Activated CD8-positive, alpha-beta memory T cell treated with anti-CD3 and anti-CD28 coated beads for 1 hour (primary cell): ENCODE measurements around the gene SMYD3.

ENCODE experiments used
- DNase-seq, 2 donors: peaks; one replicate each; pipeline ENCODE4 v3.0.0-alpha.2; 2020; ENCODE audit warnings: low read depth in 1 of 2; ENCODE audit errors: extremely low read depth in 1 of 2

SMYD3 gene

DNA sequence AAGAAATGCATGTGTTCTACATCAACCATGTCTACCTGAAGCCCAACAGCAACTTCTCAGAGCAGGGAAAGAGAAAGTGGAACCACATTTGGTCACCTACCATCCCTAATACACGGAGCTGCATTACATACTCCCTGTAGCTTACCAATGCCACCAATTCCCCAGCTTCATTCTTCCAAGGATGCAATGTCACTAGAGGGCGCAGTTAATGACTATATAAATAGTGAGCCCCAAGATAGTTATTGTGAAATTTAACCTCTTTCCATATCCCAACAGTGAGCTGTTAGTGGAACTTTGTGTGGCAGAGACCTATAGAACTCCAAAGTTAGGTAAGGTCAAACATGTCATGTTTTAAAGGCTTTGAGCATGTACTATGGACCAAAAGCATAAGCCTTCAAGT is 618.3 kb downstream of the SMYD3 start:
- DNase-seq: no peak

GRCh38 chr1:245887829-245888228 is 619.2 kb downstream of the SMYD3 start:
- DNase-seq: no peak

GRCh38 chr1:245881767-245882391 is 625.2 kb downstream of the SMYD3 start:
- no peak for DNase-seq

DNA sequence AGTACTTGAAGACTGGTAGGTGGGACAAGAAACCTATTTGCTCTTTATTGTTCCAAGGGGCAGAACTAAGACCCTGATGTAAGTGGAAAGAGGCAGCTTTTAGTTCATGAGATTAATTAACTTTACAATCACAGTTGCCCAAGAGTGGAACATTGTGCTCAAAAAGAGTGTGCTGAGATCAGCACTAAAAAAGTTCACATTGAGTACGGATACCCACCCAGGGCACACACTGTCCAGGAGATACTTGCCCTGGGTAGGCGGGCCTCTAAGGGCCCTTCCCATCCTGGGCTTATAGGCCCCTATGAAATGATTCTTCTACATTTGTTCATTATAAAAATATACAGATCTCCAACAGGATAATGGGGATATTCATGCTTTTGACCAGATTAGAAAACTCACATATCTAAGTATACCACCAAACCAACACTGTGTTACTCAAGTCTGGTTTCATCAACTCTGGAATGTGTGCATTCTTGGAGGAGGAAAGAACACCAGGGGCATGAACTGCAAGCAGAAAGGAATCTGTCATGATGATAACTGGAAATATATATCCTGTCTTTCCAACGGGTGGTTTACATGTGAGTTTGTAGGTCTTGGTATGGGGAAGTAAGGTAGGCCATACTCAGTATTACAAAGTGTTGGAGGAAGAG is 626.2 kb downstream of the SMYD3 start:
- DNase-seq: no peak

GRCh38 chr1:245879091-245879490 is 628.0 kb downstream of the SMYD3 start:
- no peak for DNase-seq

GRCh38 chr1:245878585-245878984 is 628.5 kb downstream of the SMYD3 start:
- no peak for DNase-seq

GRCh38 chr1:245877976-245878375 is 629.1 kb downstream of the SMYD3 start:
- DNase-seq: no peak

DNA sequence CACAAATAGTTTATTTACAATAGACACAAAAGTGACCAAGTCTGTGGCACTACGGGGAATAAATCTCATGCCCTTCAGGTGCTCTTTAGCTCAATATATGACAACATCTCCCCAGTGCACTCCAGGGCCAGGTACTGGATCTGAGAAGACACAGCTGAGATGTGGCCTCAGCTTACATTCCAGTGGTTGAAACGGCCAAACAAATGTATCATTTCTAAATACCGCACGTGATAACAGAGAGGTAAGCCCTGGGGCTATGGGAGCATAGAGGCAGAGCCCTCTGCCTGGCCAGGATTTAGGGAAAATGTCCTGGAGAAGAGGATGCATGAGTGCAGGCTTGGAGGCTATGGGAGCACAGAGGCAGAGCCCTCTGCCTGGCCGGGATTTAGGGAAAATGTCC is 630.5 kb downstream of the SMYD3 start:
- DNase-seq: no peak

DNA sequence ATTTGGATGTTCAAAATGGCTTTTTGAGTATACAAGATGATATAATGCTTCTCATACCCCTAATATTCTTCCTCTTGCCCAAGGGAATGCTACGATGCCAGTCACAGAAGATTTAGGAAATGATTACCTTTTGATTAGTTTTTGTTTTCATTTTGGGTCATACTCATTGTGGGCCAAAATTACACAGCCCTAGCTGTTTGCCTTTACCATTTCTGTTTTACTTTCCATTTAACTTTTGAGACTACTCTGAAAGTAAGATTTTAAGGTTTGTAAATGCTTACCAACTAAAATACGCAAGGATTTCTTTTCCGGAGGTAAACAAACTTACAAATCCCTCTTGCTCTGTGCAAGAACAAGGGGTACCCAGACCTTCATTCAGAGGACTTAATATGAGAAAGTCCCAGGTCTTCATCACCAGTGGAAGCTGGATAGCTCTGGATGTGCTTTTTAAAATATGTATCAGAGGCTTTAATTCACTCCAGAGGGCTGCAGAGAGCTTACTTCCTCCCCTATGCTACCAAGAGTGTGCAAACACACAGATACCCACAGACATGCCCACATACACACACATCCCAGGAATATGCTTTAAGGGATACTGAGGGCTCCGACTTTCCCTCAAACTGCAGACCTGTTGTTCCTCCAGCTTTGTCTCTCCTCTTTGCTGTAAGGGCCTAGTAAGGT is 631.4 kb downstream of the SMYD3 start:
- no peak for DNase-seq

GRCh38 chr1:245874942-245875580 is 632.0 kb downstream of the SMYD3 start:
- DNase-seq: no peak

DNA sequence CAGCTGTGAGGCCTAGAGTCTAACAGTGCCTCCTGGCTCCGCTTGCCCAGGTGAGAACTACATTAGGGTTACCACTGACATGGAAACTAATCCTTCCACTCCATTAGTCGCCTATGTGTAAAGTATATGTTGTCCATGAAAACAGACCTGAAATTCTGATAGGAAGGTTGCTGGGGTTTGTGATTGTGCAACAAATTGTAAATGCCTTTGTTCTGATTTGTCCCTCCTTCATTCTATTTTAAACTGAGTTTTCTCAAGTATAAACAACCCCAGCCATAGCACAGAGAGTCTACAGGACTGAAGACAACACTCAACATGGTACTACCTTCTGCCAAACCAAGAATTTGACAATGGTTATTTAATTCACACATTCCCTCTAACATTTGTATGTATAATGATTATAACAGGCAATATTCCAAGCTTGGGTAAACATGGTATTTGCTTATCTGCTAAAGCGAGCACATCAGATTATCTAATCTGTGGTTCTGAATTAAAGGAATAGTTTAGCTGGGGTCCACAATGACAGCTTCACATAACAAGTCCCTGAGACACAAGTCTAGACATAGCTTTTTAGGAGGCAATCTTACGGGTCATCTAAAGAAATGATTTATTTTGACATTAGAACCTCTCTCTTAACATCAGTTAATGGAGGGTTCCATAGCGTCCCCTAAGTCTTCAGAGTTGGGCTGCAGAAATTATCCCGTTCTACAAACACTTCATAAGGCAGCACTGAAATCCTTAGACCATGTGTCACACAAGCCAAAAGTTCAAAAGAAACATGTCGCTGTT is 633.0 kb downstream of the SMYD3 start:
- DNase-seq: no peak

DNA sequence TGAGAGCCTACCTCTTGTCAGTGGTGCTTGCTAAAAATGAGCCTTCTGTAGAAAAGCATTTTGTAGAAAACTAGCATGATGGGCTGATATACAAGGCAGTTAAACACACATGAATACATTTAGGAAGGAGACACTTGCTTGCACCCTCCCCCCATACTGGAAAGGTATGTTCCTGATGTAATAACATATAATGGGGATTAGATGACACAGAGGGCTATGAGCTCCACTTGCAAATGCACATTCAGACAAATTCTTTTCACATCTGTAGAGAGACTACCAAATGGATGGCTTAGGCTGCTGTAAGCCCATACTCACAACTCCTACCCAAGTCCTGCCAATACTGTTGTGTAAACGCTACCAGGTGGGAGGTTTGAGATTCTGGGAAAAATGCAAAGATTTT is 634.0 kb downstream of the SMYD3 start:
- DNase-seq: no peak

GRCh38 chr1:245872475-245872874 is 634.6 kb downstream of the SMYD3 start:
- no peak for DNase-seq

DNA sequence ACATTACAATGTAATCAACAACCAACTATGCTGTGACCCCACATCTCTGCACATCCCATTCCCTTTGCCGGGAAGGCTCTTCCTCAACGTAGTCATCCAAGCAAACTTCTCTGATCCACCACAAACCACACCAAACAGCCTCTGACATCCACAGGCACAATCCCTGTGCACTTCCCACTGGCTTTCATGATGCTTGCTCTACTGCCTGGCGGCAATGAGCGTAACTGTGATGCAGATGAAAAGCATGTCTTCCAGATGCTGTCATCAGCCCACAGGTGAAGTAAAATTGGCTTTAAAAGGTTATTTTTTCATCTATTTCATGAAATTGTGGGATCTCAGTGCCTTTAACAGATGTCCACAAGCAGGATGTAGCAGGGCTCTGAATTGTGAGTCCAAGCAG is 635.2 kb downstream of the SMYD3 start:
- DNase-seq: no peak

DNA sequence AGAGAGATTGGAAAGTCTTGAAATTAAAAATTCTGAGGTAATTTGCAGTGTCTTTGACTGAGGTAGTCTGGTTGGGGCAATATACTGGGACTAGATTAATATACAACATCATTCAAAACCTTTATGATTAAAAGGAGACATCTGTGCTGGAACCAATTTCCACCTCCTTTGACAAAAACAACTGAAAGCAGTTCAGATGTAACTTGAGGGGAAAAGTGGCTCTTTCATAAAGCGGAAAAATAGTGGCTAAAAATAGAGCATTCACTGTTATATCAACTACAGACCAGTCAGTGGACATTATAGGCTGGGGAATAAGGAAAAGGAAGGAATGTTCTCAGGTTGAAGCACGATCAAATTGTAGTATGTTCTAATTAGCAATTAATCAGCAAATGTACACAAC is 635.9 kb downstream of the SMYD3 start:
- no peak for DNase-seq

GRCh38 chr1:245870698-245871097 is 636.4 kb downstream of the SMYD3 start:
- no peak for DNase-seq

GRCh38 chr1:245869847-245870246 is 637.2 kb downstream of the SMYD3 start:
- DNase-seq: no peak

- DNase-seq: no peak
Observed at GRCh38 chr1:245867738-245868137, 639.3 kb downstream of the SMYD3 start.

DNA sequence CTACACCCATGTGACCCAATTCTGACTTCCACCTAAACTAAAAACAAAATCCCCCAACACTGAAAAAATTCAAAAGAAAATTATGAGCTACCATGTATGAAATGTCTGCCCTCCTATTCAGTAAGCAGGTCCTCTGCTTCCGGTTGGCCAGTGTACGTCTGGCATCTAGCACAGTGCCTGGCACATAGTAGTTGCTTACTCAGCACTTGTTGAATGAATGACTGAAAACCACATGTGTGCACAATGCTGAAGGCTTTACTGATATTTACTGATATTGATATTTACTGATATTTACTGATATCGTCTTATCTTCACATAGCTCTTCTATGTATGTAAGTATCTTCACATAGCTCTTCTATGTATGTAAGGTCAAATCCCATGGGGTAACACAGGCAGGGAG is 642.2 kb downstream of the SMYD3 start:
- no peak for DNase-seq

DNA sequence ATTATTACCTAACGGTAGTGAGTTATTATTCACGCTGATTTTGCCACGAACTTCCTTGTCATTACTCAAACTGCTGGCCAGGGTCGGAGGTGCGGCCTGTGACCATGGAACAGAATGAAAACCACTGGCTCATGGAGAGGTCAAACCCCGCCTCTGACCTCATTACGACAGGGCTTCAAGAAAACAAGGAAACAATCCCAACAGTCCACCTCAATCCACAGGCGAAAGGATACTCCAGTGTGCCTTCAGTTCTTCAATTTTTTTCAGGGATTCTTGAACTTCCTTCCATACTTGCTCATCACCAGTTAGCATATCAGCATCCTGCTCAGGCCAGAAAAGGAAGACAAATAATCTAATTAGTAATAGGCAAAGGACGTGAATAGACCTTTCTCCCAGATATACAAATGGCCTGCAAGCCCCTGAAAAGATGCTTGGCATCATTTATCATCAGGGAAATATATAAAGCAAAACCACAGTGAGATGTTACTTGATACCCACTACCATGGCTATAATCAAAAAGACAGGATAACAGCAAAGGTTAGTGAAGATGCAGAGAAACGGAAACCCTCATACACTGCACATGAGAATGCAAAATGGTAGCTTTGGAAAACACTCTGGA is 643.4 kb downstream of the SMYD3 start:
- no peak for DNase-seq
